Activated naive CD4-positive, alpha-beta T cell treated with Interleukin-2 at 50 U/mL for 16 hours (primary cell): ENCODE measurements around the gene CIDEA.
"Not testable (repeated sequence)": the region's sequence is repeated elsewhere in the genome, so short reads cannot be mapped to it uniquely, and the experiment has no call there.

Experiments
- DNase-seq: peaks from one replicate; pipeline ENCODE4 v3.0.0-alpha.2; 2020

Gene CIDEA, protein sequence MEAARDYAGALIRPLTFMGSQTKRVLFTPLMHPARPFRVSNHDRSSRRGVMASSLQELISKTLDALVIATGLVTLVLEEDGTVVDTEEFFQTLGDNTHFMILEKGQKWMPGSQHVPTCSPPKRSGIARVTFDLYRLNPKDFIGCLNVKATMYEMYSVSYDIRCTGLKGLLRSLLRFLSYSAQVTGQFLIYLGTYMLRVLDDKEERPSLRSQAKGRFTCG

DNA sequence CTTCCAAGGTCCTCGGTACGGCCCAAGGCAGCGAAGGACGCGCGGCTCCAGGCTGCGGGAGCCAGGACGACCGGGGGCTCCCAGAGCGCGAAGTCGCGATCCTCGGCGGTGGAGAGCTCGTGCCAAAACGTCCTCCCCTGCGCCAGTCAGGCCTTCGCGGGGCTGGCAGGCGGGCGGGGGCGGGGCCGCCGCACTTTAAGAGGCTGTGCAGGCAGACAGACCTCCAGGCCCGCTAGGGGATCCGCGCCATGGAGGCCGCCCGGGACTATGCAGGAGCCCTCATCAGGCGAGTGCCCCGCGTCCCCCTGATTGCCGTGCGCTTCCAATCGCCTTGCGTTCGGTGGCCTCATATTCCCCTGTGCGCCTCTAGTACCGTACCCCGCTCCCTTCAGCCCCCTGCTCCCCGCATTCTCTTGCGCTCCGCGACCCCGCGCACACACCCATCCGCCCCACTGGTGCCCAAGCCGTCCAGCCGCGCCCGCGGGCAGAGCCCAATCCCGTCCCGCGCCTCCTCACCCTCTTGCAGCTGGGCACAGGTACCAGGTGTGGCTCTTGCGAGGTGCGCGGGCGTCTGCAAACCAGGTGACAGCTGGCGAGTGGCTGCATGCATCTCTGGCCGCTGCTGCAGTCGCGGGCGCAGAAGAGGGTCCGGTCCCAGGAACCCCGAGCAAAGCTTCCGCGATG lies at the start of gene CIDEA:
TSS of gene CIDEA (plus strand) at position 226 of the 684 bp plus-strand sequence. CDS start at position 249, 23 bp downstream.
- DNase-seq, result no peak

DNA sequence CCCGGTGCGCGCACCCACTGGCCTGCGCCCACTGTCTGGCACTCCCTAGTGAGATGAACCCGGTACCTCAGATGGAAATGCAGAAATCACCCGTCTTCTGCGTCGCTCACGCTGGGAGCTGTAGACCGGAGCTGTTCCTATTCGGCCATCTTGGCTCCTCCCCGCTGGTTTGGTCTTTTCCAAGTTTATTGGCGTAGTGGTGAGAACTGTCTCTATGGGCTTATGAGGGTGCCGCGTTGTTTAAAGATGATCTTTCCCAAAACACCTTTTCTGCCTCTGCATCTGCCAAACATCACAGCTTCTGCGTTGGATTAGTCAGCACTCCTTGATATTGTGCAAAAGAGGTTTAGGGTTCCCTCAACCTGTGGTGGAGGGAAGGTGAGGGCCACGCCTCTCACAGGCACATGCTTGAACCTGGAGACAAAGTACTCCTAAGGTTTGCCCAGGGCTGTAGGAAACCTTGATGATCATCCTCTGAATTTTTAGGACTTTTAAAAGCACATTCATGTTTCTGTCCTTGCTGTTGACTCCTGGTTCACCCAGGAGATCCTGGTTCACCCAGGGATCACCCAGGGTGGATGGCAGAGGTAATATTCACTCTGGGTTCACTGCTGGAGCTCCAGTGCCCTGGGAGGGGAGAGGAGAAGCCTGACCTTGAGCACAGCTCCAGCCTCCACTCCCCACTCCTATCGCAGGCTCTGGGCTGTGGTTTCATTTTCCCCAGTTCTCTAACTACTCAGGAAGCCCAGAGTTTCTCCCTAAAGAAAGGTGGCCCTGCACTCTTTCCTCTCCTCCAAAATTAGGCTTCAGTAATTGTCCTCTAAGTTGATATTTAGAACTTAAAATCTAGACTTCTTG lies 45.6 kb upstream of the CIDEA start:
- DNase-seq, result not testable (repeated sequence)

DNA sequence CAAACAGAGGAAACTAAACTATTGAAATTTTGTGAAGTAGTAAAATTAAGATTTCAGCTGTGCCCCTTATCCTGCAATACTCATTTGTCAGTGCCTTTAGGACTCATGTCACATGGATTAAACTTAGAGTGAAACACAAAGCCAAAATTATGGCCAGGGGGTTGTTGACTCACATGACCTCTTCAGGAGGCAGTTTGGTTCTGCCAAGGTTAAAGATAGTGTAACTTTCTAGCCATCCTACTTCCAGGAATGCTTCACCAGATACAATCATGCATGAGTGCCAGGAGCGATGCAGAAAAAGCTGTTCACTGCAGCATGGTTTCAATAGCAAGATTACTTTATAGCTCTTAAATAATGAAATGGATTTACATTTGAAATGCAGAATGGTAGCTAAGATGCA lies 41.9 kb upstream of the CIDEA start:
- DNase-seq, result not testable (repeated sequence)

DNA sequence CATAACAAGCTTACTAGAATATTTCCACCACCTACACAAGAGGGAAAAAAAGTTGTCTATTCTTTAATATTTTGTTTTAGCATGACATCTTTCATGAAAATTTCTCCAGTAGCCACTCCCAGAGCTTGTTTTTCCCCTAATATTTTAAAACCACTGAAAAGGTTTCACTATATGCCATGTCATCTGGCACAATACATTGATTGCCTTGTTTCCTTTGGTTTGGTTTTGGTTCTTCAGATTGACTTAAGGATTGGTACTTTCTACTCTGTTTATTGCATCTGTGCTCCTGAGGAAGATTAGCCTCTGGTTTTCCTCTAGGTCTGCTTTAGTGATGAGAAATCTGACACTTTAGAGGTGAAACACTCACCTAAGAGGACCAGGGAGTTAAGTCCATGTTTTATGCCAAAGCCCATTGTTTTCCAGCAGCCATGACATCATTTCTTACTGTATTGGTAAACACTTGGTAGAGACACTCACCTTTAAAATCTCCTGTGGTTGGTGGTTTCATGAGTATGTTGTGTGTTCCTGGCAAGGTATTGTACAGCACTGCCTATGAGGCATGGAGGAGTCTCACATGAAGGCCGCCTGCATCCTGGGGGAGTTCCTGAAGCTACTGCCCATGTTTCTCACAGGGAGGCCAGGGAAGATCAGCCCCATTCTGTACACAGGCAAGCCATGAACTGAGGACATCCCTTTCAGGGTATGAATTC lies 39.7 kb upstream of the CIDEA start:
- not testable (repeated sequence) for DNase-seq

DNA sequence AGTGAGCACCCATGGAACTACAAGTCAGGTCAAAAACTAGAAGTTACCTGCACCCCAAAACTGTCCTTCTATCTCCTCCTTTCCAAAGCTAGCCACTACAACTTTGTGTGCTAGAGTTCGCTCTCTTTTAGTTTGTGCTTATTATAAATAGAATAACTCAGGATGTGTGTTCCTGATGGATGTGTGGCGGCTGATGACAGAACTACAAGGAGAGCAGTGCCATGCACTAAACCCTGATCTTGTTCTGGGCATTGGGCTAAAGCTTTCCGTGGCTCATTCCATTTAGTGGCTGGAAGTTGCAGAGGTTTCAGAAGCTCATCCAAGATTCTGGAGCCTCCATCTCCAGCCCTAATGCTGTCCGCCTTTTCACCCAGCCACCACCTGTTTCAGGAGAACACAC lies 37.7 kb upstream of the CIDEA start:
- DNase-seq, result not testable (repeated sequence)

DNA sequence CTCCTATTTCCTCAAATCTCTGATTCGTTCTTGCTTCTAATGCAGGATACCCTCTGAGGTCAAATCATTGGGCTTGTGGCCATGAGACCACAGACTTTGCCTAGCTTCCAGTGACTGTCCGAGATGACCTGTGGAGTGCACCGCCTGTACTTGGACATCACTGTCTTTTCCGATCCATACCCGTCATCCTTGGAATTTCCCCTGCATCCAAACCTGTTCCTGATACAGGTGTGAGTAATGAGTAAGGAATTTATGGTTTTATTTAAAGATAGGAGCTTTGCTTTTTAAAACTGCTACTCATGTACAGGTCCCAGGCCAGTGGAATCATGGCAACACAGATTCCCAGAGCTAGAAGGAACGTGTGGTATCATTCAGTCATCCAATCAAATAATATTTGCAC lies 35.6 kb upstream of the CIDEA start:
- DNase-seq, result not testable (repeated sequence)

DNA sequence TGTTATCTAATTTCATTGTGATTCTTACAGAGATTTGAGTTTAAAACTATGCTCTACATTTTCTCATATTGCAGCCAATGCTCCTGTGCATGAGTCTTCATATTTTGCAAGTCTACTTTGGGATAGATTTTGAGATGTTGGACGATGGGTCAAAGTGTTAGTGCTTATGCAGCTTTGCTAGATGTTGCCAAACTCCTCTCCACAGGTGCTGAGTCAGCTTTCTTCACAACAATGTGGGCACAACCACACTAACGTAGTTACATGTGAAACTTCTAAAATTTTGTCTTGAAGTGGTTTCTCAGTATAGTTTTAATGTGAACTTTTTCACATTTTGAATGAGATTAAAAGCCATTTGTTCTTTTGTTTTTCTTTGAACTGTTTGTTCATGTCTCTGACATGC lies 32.1 kb upstream of the CIDEA start:
- DNase-seq, result not testable (repeated sequence)

DNA sequence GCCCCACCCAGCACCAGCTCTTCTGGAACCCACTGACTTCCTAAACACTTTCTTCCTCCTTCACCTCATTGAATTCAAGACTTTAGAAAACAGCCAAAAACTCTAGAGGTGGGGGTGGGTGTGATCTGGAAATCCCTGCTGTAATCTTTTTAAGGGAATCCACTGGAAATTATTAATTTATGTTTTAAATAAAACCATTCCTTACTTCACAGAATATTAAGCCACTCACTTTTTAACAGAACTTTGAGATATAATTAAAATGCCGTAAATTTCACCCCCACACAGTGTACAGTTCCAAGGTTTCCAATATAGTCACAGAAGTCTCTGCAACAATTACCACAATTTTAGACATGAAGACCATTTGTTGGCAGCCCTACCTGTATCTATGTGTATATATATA lies 30.8 kb upstream of the CIDEA start:
- DNase-seq, result not testable (repeated sequence)

DNA sequence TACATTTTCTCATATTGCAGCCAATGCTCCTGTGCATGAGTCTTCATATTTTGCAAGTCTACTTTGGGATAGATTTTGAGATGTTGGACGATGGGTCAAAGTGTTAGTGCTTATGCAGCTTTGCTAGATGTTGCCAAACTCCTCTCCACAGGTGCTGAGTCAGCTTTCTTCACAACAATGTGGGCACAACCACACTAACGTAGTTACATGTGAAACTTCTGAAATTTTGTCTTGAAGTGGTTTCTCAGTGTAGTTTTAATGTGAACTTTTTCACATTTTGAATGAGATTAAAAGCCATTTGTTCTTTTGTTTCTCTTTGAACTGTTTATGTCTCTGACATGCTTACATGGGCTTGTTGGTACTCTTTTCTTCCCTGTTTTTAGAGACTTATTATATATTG lies 27.4 kb upstream of the CIDEA start:
- not testable (repeated sequence) for DNase-seq

DNA sequence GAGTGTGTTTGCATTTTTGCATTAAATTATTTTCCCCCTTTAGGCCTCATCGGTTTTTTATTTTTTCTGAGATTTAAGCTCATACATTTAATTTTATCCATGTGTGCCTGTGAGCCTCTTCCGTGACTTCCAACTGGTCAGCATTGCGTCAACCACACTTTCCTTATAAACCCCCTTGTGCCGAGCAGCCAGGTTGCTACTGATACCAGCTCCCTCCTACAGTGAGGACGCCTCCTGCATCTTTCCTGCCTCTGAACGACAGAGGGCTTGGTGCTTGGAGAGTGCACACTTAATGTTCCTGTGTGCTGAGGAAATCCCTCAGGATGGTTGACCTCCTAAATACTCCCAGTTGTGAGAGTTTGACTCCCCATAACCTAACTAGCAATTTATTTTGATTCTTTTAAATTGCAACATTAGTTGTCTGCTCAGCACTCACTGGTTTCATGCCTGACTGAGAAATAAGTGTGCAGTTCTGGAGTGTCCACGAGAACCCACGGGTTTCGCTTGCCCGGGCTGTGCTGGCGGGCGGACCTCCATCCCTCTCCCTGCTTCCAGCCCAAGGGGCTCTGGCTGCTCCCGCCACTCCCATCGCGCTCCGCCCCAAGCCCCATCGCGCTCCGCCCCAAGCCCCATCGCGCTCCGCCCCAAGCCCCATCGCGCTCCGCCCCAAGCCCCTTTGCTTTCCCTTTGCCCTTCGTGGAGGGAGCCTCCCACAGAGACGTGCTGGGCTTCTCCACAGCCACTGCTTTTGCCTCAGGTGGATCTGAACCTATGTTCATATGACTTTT lies 26.6 kb upstream of the CIDEA start:
- DNase-seq, result not testable (repeated sequence)

DNA sequence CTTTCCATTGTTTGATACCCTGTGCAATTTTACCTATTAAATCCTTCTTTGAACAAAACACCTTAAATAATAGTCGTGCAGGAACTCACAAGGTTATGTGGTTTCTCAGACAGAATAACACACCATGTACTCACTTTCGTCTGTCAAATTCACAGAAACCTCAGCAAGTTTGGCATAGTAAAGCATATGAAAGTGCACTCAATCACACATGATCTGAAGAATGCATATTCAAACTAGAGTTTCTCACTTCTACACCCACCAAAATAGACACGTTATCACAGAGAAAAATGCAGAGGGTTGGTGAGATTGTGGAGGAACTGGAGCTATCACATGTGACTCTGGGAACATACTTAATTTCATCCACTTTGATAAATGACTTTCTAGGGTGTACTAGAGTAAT lies 25.9 kb upstream of the CIDEA start:
- not testable (repeated sequence) for DNase-seq

DNA sequence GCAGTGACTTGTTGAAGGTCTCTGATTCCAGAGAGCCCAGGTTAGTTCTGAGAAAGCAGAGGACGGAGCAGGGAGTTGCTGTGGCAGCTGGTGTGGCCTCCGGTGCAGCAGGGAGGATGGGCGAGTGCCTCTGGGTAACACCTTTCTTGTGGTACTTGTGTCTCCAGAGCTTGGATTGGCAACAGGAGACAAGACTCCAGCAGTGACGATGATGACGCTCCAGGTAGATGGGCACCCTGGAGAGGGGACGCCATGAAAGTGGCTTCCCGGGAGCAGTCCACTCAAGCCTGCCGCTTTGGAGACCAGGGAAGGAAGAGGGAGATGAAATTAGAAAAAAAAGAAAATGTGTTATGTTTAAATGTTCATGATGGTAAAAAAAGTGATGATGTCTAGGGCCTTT lies 23.6 kb upstream of the CIDEA start:
- not testable (repeated sequence) for DNase-seq

DNA sequence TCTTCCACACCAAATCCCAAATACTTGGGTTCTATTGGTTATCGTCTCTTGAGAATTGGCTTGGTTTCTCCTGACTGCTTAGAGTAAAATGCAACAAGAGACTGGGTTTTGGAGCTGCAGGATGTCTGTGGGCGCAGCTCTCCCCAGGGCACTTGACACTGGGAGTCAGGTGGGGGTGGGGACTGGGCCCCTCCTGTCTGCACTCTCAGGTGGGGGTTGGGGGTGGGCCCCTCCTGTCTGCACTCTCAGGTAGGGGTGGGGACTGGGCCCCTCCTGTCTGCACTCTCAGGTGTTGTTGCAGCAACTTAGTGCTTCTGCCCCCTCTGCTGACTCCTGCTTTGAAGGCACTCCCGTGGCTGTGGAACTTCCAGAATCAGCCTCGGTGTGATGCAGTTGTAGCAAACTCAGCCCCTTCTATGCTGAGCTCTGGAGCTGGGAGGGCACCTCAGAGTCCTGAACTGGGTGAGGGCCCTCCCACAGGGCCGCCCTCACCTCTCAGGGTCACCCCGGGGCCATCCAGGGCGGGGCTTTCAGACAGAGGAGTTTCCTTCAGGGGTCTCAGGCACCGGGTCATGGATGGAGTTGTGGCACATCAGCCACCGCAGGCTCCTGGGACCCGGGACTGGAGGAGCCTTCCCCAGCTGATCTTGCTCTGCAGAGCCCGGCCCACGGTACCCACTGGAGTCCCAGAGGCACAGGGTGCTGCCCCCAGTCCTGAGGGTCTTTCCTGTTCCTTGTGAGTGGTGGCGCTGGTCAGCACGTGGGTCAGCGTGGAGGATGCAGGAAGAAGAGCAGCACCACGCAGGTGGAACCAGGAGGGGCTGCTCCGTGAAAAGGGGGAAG lies 22.9 kb upstream of the CIDEA start:
- no peak for DNase-seq

DNA sequence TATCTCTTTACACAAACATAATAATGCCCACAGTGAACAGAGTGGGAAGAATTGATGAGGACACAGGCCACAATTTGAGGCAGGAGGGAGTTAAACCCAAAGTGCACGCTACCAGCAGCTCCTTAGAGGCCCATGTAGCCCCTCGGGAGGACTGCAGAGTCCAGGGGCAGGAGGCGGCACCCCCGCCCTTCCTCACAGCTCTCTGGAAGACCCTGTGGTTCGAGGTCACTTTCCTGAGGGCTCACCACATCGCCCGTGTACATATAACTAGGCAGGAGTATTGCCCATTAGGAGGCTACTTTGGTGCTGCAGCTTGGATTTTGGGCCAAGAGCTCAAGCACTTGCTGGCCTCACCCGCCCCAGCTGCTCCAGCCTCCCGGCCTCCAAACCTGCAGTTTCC lies 22.2 kb upstream of the CIDEA start:
- DNase-seq, result no peak

DNA sequence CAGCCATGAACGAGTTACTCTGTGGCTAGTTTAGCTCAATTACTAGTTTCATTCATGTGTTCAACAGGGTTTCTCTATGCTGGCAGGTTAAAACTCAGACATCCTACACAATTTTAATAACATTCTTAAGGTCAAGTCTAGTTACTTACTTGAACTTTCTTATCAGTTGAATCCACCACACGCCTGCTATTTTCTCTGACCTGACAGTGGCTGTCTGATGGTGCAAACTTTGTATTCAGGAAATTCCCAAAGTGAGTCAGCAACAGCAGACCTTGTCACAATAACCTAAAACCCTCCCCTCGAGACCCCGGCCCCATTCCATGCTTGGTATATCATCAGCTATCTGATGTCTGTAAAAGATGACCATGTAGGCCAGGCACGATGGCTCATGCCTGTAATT lies 20.8 kb upstream of the CIDEA start:
- DNase-seq, result no peak

DNA sequence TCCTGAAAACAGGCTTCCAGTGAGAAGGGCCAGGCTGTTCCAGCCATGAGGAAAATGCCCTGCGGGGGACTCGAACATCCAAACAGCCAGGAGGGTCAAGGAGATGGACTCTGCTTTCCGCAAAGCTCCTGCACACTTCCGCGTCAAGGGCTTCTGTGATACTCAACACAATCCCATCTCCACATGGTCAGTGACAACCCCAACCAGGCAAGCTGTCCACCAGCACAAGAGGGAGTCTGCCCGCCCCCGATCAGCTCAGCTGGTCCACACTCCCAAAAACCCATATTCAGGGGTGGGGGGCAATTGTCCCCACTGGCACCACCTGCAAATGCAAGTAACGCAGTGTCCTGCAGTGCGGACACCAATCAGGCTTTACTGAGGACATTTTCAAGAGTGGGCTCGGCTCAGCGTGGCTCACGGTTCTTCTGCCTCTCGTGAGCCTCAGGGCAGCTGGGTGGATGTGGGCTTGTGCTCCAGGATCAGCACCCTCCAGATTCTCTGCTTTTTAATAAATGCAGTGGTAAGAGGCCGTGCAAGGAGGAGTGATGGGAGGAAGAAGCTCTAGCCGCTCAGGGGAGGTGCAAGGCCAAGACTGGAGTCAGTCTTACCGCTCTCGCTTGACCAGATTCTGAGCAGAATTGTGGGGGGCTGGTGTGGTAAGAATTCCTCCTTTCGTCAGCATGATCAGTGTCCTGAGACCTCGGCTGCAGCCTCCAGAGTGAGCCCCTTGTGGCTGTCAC lies 19.5 kb upstream of the CIDEA start:
- DNase-seq, result no peak

DNA sequence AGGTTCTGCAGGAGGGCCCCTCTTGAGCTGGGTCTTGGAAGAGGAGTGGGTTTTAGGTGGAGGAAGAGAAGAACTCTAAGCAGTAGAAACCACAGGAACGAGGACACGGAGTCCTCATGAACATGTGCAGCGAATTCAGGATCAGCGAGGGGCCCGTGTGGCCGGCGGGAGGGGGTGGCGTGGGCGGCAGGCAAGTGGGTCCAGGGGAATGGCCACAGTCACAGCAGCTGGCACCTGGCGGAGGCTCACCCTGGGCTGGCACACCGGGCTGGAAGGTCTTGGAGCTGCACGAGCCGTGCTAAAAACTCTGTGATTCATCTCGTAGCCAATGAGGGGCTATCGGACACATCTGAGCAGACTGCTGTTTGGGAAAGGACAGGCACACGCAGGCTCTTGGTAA lies 18.0 kb upstream of the CIDEA start:
- no peak for DNase-seq

DNA sequence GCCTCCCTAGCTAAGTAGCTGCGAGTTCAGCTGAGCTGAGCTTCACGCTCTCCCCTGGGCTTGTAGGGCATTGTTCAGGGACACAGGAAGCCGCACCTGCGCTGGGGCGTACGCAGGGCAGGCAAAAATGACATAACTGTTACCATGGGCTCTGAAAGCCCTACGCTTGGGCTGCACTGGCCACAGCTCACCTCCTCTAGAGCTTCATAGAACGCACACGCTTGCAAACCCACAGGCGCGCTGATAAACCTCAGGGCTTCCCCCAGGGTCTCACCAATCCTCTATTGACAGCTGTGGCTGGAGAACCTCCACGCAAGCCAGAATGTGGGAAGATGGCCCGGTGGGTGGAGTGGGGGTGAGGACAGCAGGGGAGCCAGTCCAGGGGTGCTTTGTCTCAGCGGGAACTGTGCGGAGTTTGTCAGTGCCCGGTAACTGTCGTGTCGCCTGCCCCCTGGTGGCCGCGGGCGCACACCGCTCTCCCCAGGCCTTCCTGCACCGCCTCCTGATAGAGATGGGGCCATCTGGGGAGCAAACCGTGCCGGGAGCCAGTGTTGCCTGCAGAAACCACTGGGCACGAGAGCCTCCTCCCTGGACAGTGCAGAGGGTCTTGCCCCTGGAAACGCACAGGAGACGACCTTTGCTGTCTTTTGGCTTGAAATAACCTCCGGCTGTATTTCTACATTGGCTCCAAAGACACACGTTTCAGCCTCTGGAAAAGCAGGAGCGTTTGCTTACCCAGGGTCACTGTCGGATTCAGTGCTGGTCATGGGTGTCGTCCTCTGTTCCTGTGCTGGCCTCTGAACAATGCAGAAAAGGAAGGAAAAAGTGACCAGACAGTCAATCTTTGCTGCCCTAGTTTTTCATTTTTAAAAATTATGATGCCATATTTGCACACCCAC lies 17.0 kb upstream of the CIDEA start:
- peak; percentile 67 for DNase-seq

DNA sequence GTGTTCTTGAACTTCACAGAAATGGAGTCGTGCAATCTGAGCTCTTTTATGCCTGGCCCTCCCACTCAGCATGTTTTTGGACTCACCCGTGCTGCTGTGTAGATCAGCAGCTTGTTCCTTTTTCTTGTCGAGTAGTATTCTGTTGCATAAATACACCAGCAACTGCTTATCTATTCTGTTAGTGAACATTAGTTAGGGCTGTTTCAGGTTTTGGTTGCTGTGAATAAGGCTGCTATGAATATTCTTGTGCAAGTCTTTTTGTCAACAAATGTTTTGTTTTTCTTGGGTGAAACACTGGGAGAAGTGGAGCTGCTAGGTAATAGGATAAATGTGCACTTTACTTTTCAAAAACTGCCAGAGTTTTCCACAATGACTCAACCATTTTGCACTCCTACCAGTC lies 15.3 kb upstream of the CIDEA start:
- no peak for DNase-seq
